ENCODE measurements around the gene TULP1. TPM values are rescaled to one million over a fixed set of nuclear protein-coding genes. Genes with fewer than 3 reads are reported as not detected.

The TULP1 gene
- total and polyA plus RNA-seq, 2 of the 8 experiments (the other 6 are each of a cell fraction or from before 2014, with no cell fraction given), result 3.2 to 6.8 TPM

DNA sequence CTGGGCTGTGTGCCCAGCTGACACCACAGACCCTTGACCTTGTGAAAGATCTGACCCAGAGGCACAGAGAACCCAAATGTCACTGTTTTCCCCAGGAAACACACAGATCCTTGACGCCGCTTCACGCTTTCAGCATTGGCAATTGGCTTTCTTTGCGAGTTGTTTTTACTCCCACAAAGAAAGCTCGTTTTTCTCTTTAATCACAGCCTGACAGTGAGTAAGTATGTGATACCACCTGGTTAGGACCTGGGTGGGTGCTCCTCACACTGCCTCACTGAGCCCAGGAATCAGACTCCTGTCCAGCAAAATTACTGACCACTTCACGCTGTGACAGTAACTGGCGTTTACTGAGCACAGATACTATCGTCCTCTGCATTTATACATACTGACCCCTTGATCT, 31.5 kb downstream of the TULP1 start:
- CTCF ChIA-PET (ENCODE audit: partially characterized antibody), result interaction anchor here (0.8 to 4.7 kb wide), 13 partner anchors 8 to 255 kb away, joined by 3 to 28 read pairs (median 5); partner anchors contain the start of gene RPL10A
- FAIRE-seq, result no peak
- Histone ChIP-seq H3K9ac (replicated peaks in 1 of 4; ENCODE audit: extremely low read depth in 1 of 4, low read depth in 3 of 4, low read length in 3 of 4) (no peak overlapping the region), H3K9me3 (ENCODE audit: insufficient read depth in 2 of 2, low read depth in 1 of 2, low read length in 1 of 2) (no peaks in the 10 kb centered on the region), H3K4me1 (replicated peaks in 1 of 4; ENCODE audit: control insufficient read depth in 3 of 4, insufficient read depth in 4 of 4, low read length in 3 of 4) (peaks cover 7 to 18% (median 16%) of the 10 kb centered on the region in 4 experiments), H3K18ac (ENCODE audit: extremely low read depth, low read length) (no peak overlapping the region), H3K23ac (ENCODE audit: insufficient read length) (no peak overlapping the region), H3K23me2 (ENCODE audit: low read depth, low read length) (peaks cover 5% of the 10 kb centered on the region; the same call in 1 of the 2 replicates), H3K27me3 (replicated peaks in 1 of 4; ENCODE audit: control insufficient read depth in 3 of 4, extremely low read depth in 1 of 4, insufficient read depth in 3 of 4, low read length in 3 of 4) (no peaks in the 10 kb centered on the region; a peak in 1 of 7 replicates), H2BK5ac (ENCODE audit: low read depth, low read length) (no peak overlapping the region), H2BK12ac (ENCODE audit: low read depth, low read length) (no peak overlapping the region), H2AFZ (ENCODE audit: low read length) (no peak overlapping the region), H3K36me3 (ENCODE audit: control insufficient read depth in 2 of 4, insufficient read depth in 4 of 4, low read length in 3 of 4) (peaks cover 0 to 20% (median 4%) of the 10 kb centered on the region in 4 experiments; a peak in 2 of 8 replicates), H4K91ac (replicated peaks; ENCODE audit: insufficient read length, low read length) (no peak overlapping the region), H2BK20ac (ENCODE audit: low read length) (no peak overlapping the region), H3K4me3 (ENCODE audit: extremely low read depth in 1 of 4, insufficient read depth in 2 of 4, low read depth in 3 of 4, low read length in 4 of 4) (no peak overlapping the region), H4K8ac (ENCODE audit: extremely low read depth, insufficient read depth, low read length) (no peak overlapping the region), H4K20me1 (replicated peaks in 1 of 2; ENCODE audit: control insufficient read depth in 1 of 2, insufficient read depth in 2 of 2, low read length in 2 of 2) (peaks cover 0 to 5% of the 10 kb centered on the region in 2 experiments), H3K79me2 (ENCODE audit: control insufficient read depth in 1 of 2, insufficient read depth in 2 of 2, low read length in 2 of 2) (no peaks in the 10 kb centered on the region; a peak in 1 of 4 replicates), H3K4ac (replicated peaks; ENCODE audit: insufficient read length, low read depth, low read length) (no peak overlapping the region), H3K4me2 (ENCODE audit: insufficient read depth in 1 of 2, low read depth in 2 of 2, low read length in 2 of 2) (no peak overlapping the region), H2BK120ac (replicated peaks; ENCODE audit: low read depth, low read length) (no peak overlapping the region), H3K27ac (ENCODE audit: low read depth, low read length) (no peak overlapping the region), H4K5ac (ENCODE audit: insufficient read length, low read depth, low read length) (no peak overlapping the region), H3K79me1 (ENCODE audit: low read depth, low read length) (peaks cover 4% of the 10 kb centered on the region; the same call in 1 of the 2 replicates), H2BK15ac (ENCODE audit: low read length) (no peak overlapping the region), H3K14ac (ENCODE audit: insufficient read length) (no peak overlapping the region), H3K56ac (replicated peaks; ENCODE audit: insufficient read length, low read depth, low read length) (no peak overlapping the region), H2AK5ac (ENCODE audit: low read depth, low read length) (no peak overlapping the region)
- TF ChIP-seq KDM5A (IDR thresholded peaks at IDR 0.05; ENCODE audit: low read length), result no peak
- TF ChIP-seq TAF7 (optimal IDR thresholded peaks at IDR 0.05; ENCODE audit: borderline replicate concordance, low read depth, low read length), result no peak
- TF ChIP-seq BACH1 (IDR thresholded peaks at IDR 0.05; ENCODE audit: low read length), result no peak
- TF ChIP-seq EP300 (IDR thresholded peaks at IDR 0.05; ENCODE audit: borderline replicate concordance in 1 of 2, low read depth in 2 of 2, low read length in 2 of 2), result no peak
- no peak for TF ChIP-seq POU5F1 (IDR thresholded peaks at IDR 0.05; ENCODE audit: low read depth, low read length)
- no peak for TF ChIP-seq JUND (IDR thresholded peaks at IDR 0.05; ENCODE audit: low read length)
- TF ChIP-seq ATF3 (IDR thresholded peaks at IDR 0.05; ENCODE audit: insufficient read depth, low read depth, low read length), result no peak
- no peak for TF ChIP-seq SIRT6 (IDR thresholded peaks at IDR 0.05; ENCODE audit: low read length)
- no peak for TF ChIP-seq FOSL1 (IDR thresholded peaks at IDR 0.05; ENCODE audit: insufficient read depth, low read depth, low read length)
- TF ChIP-seq POLR2AphosphoS5 (IDR thresholded peaks at IDR 0.05; ENCODE audit: low read depth, low read length), result no peak
- TF ChIP-seq HDAC6 (IDR thresholded peaks at IDR 0.05; ENCODE audit: low read depth, low read length), result no peak
- POLR2A ChIA-PET (ENCODE audit: partially characterized antibody), result interaction anchor here (30.9 to 37.6 kb wide), 2 partner anchors 4 to 12 kb away, joined by 1319 read pairs; partner anchors contain the start of genes RPL10A and TEAD3
- 95% methylated on average over 8 of the region's 8 CpGs; no CpG with 5 or more reads in 1 of the 2 experiments for WGBS, 2 experiments (ENCODE audit: extremely low coverage in 1 of 2, insufficient coverage in 1 of 2, insufficient read length in 1 of 2, insufficient replicate concordance in 2 of 2, low coverage in 1 of 2, low lambda C conversion rate in 2 of 2, missing lambda C conversion rate in 1 of 2)
- no peak for DNase-seq (ENCODE audit: low read depth in 1 of 2, low spot score in 2 of 2)
